Heart right ventricle (tissue), 16 donors: ENCODE results near the gene MMP2. TPM values are rescaled to one million over a fixed set of nuclear protein-coding genes. Genes with fewer than 3 reads are reported as not detected.
A peak's percentile ranks its signal among the peaks of the same experiment; 100 is the strongest.

ENCODE experiments used
- ATAC-seq, 8 donors: fragments of 200-7000 bp; cut with Tn5 transposase; one replicate each; pipeline ENCODE4 v1.9.1; 2020; ENCODE audit warnings: mild to moderate bottlenecking in 8 of 8, moderate library complexity in 8 of 8, moderate number of reproducible peaks in 1 of 8
- DNase-seq, 2 donors: peaks; one replicate each; pipeline ENCODE4 v3.0.0-alpha.2; 2020
- H3K27ac ChIP-seq, 10 donors: fragments of 200-600 bp; sonication (generic) in 2 of 10; one replicate each; pipeline versions ENCODE4 v1.5.0 to v1.8.0; 2020 to 2022; ENCODE audit warnings: mild to moderate bottlenecking in 3 of 10
- H3K27me3 ChIP-seq, 7 donors: fragments of 200-600 bp; one replicate each; pipeline ENCODE4 v1.8.0; 2021 to 2022; ENCODE audit warnings: mild to moderate bottlenecking in 2 of 7
- H3K36me3 ChIP-seq, 9 donors: fragments of 200-600 bp; sonication (generic) in 1 of 9; one replicate each; pipeline versions ENCODE4 v1.5.0 to v1.8.0; 2020 to 2022; ENCODE audit warnings: mild to moderate bottlenecking in 2 of 9
- H3K4me1 ChIP-seq, 9 donors: fragments of 200-600 bp; sonication (generic) in 1 of 9; one replicate each; pipeline versions ENCODE4 v1.5.0 to v1.8.0; 2020 to 2022; ENCODE audit warnings: mild to moderate bottlenecking in 4 of 9
- H3K4me3 ChIP-seq, 10 donors: fragments of 200-600 bp; sonication (generic) in 2 of 10; one replicate each; pipeline versions ENCODE4 v1.5.0 to v1.8.0; 2020 to 2022; ENCODE audit warnings: mild to moderate bottlenecking in 7 of 10, moderate library complexity in 2 of 10
- H3K9me3 ChIP-seq, 11 donors: fragments of 200-600 bp in 10 of 11; sonication (generic) in 2 of 11; one replicate each; pipeline versions ENCODE4 v1.5.0 to v1.8.0; 2013 to 2022; ENCODE audit warnings: mild to moderate bottlenecking in 2 of 11, control low read depth in 1 of 11, moderate library complexity in 1 of 11
- WGBS, 2 donors: extraction: QIAGEN DNeasy Blood & Tissue Kit; methylation state at CpG; one replicate each; pipeline ENCODE4 v1.1.7; 2013; ENCODE audit warnings: inconsistent platforms in 1 of 2; 5-methylcytosine and 5-hydroxymethylcytosine counted together
- intact Hi-C, 10 donors: fragments of 100-400 bp; cut with DNase I; formaldehyde crosslinking; loops; one replicate each; pipeline versions ENCODE4 v1.11.1 to v1.14.2; 2022
- polyA plus RNA-seq, 2 donors: library from polyadenylated mRNA; stranded (reverse); fragments of 200-250 nt; gene quantifications; one replicate each; pipeline ENCODE4 v1.2.3, GENCODE V29; 2013
- total RNA-seq, 10 donors: library from RNA; stranded (reverse); fragmentation: NEBNext Ultra II Directional in 3 of 10; extraction: Animal tissue kit (Norgen Biotek cat#: 25700) in 3 of 10; gene quantifications; one replicate each; pipeline versions ENCODE4 v1.2.1 to v1.2.4, GENCODE V29; 2021 to 2023
- TF ChIP-seq, protein P1 (sequence below), 9 donors: fragments of 200-600 bp; sonication (generic) in 2 of 9; IDR thresholded peaks; one replicate each; pipeline versions ENCODE4 v1.5.0 to v1.8.0; 2021 to 2022; ENCODE audit warnings: antibody characterized with exemption in 9 of 9, mild to moderate bottlenecking in 5 of 9, moderate library complexity in 1 of 9
- donor health status: Arrhythmogenic right ventricular cardiomyopathy.
- donor health status: ischemic (EF 13 %, LVEDD 7.1; RV severe dilation, severe dysfunction).
- donor health status: healthy with polysubstance abuse.
- donor health status: DM: no; HTN: yes; CAD: no.
- donor health status: DM: no; HTN: no; CAD: no.
- donor health status: ischemic (EF 25% LVEDD 6.9; RV normal size, moderate dysfunction).
- donor health status: ischemic (EF 25% LVEDD 5.7; RV mildly dilated, moderate dysfunction).
- donor health status: healthy.
- donor health status: DM: yes; HTN: yes; CAD: no.
- donor health status: Ischemic cardiomyopathy.
- donor health status: ischemic (EF 35%, LVEDD 5.7; RV mildly dilated, moderate dysfunction).
- donor health status: nonischemic (EF 11% LVEDD 7.7; RV severe dilation, severe dysfunction).
- donor health status: DM: yes; HTN: yes; CAD: no.
- donor health status: PGD.
- donor health status: ischemic (EF 29% LVEDD 5.4; RV normal size, mild dysfunction).
- donor health status: nonischemic (EF 23%, LVEDD 6.1; RV moderate dilation, normal function).

Gene MMP2
- total and polyA plus RNA-seq, 12 donors, result 36.1 to 157 (median 88.0) TPM

GRCh38 chr16:55489119-55489955, 10.3 kb downstream of the MMP2 start:
- WGBS, 2 donors, result 92 to 94% methylated on average over 14 of the region's 14 CpGs
- TF ChIP-seq, protein P1, sequence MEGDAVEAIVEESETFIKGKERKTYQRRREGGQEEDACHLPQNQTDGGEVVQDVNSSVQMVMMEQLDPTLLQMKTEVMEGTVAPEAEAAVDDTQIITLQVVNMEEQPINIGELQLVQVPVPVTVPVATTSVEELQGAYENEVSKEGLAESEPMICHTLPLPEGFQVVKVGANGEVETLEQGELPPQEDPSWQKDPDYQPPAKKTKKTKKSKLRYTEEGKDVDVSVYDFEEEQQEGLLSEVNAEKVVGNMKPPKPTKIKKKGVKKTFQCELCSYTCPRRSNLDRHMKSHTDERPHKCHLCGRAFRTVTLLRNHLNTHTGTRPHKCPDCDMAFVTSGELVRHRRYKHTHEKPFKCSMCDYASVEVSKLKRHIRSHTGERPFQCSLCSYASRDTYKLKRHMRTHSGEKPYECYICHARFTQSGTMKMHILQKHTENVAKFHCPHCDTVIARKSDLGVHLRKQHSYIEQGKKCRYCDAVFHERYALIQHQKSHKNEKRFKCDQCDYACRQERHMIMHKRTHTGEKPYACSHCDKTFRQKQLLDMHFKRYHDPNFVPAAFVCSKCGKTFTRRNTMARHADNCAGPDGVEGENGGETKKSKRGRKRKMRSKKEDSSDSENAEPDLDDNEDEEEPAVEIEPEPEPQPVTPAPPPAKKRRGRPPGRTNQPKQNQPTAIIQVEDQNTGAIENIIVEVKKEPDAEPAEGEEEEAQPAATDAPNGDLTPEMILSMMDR (IDR thresholded peaks at IDR 0.05), result no peak
- Histone ChIP-seq H3K27ac (no peak overlapping the region), H3K9me3 (no peaks in the 10 kb centered on the region), H3K4me1 (peaks cover 0 to 9% (median 0%) of the 10 kb centered on the region in 9 donors), H3K4me3 (no peak overlapping the region), H3K36me3 (peaks cover 0 to 69% (median 11%) of the 10 kb centered on the region in 9 donors), H3K27me3 (no peaks in the 10 kb centered on the region)
- ATAC-seq (no peak), DNase-seq (no peak)
- intact Hi-C loops, result no loop called here

DNA sequence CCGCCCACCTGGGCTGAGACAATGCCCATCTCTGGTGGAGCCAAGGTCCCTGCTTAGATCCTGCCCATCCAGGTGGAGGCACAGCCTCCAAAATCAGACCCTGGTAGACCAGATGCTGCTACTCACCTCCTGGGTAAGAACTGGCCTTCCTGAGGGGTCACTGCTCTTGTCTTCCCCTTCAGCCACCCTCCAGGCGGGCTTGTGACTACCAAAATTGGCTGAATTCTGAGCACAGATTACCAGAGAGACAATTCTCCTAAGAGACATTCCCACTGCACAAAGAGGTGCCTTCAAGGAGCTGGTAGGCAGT, 10.9 kb downstream of the MMP2 start:
- DNase-seq (no peak), ATAC-seq (no peak)
- Histone ChIP-seq H3K4me1 (peaks cover 0 to 15% (median 6%) of the 10 kb centered on the region in 9 donors), H3K27ac (no peak overlapping the region), H3K9me3 (no peaks in the 10 kb centered on the region), H3K36me3 (peaks cover 0 to 63% (median 8%) of the 10 kb centered on the region in 9 donors), H3K4me3 (no peak overlapping the region), H3K27me3 (no peaks in the 10 kb centered on the region)
- 91 to 100% methylated on average over 2 of the region's 2 CpGs for WGBS, 2 donors
- intact Hi-C loops, result loop anchor here in 5 of 10 donors (10.0 kb wide), 2 partner anchors 55 to 215 kb away; no protein-coding TSS in a partner anchor
- TF ChIP-seq, protein P1 (IDR thresholded peaks at IDR 0.05), result no peak

GRCh38 chr16:55490301-55490700, 11.3 kb downstream of the MMP2 start:
- WGBS, 2 donors, result 79 to 90% methylated on average over 2 of the region's 2 CpGs

DNA sequence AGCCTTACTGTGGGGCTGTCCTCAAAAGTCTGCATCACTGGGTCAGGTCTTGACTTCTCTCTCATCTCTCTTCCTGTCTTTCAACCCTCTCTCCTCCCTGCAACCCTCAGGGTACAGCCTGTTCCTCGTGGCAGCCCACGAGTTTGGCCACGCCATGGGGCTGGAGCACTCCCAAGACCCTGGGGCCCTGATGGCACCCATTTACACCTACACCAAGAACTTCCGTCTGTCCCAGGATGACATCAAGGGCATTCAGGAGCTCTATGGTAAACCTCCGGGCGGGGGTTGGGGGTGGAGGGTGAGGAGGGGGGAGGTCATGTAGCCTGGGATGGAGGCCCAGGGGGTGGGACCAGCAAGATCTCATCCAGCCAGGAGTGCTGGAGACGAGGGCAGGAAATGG, 12.7 kb downstream of the MMP2 start:
- TF ChIP-seq, protein P1 (IDR thresholded peaks at IDR 0.05), result no peak
- no peaks in the 10 kb centered on the region for H3K9me3 ChIP-seq
- no peak overlapping the region for H3K4me3 ChIP-seq
- peak in 1 of 8 donors; percentile 1 for ATAC-seq
- no peak for DNase-seq
- no peak overlapping the region for H3K27ac ChIP-seq
- H3K36me3 ChIP-seq, result peaks cover 0 to 56% (median 8%) of the 10 kb centered on the region in 9 donors
- H3K4me1 ChIP-seq, result peaks cover 0 to 27% (median 10%) of the 10 kb centered on the region in 9 donors
- intact Hi-C loops, result loop anchor here in 5 of 10 donors (10.0 kb wide), 2 partner anchors 53 to 213 kb away; no protein-coding TSS in a partner anchor
- 70 to 77% methylated on average over 7 of the region's 7 CpGs for WGBS, 2 donors
- no peaks in the 10 kb centered on the region for H3K27me3 ChIP-seq

More at GRCh38 chr16:55490301-55490700, 11.3 kb downstream of the MMP2 start:
- Histone ChIP-seq H3K36me3 (peaks cover 0 to 59% (median 8%) of the 10 kb centered on the region in 9 donors), H3K4me1 (peaks cover 0 to 19% (median 7%) of the 10 kb centered on the region in 9 donors), H3K27me3 (no peaks in the 10 kb centered on the region), H3K27ac (no peak overlapping the region), H3K4me3 (no peak overlapping the region), H3K9me3 (no peaks in the 10 kb centered on the region)
- DNase-seq, result no peak
- intact Hi-C loops, result loop anchor here in 5 of 10 donors (10.0 kb wide), 2 partner anchors 54 to 214 kb away; no protein-coding TSS in a partner anchor
- no peak for ATAC-seq
- TF ChIP-seq, protein P1 (IDR thresholded peaks at IDR 0.05), result no peak
